SJSA1 (cell line): ENCODE data around the gene ANKRD12. TPM values are rescaled to one million over a fixed set of nuclear protein-coding genes. Genes with fewer than 3 reads are reported as not detected.

Source experiments
- DNase-seq, 2 experiments: peaks; one replicate each; pipeline ENCODE4 v3.0.0-alpha.2; 2015 to 2020; ENCODE audit warnings: low spot score in 2 of 2, low read depth in 1 of 2
- H3K27ac ChIP-seq: fragments of 250-450 bp; sonication (Bioruptor Pico); 2 replicates; pipeline ENCODE4 v1.5.1; 2020; ENCODE audit warnings: mild to moderate bottlenecking, moderate library complexity
- H3K27me3 ChIP-seq: fragments of 250-450 bp; sonication (Bioruptor Pico); replicated peaks from 2 replicates; pipeline ENCODE4 v1.5.1; 2020; ENCODE audit warnings: mild to moderate bottlenecking, moderate library complexity
- H3K36me3 ChIP-seq: fragments of 250-450 bp; sonication (Bioruptor Pico); 2 replicates; pipeline ENCODE4 v1.5.1; 2020; ENCODE audit warnings: mild to moderate bottlenecking
- H3K4me1 ChIP-seq: fragments of 250-450 bp; sonication (Bioruptor Pico); replicated peaks from 2 replicates; pipeline ENCODE4 v1.6.1; 2021; ENCODE audit warnings: mild to moderate bottlenecking
- H3K4me3 ChIP-seq: fragments of 250-450 bp; sonication (Bioruptor Pico); 2 replicates; pipeline ENCODE4 v1.5.1; 2020; ENCODE audit warnings: mild to moderate bottlenecking
- H3K9me3 ChIP-seq: fragments of 250-450 bp; sonication (Bioruptor Pico); replicated peaks from 2 replicates; pipeline ENCODE4 v1.5.1; 2020; ENCODE audit warnings: mild to moderate bottlenecking
- total RNA-seq: library from RNA; depleted of rRNA; stranded (reverse); fragments of >200 nt; shearing (Covaris generic); gene quantifications from 2 replicates; pipeline ENCODE4 v1.2.3, GENCODE V29; 2014

ANKRD12 gene
- total RNA-seq, 1 experiment from 2014 or later: 38.8 TPM

- H3K27ac ChIP-seq: peak overlapping the region; percentile 72
- peaks cover 32% of the 10 kb centered on the region for H3K4me1 ChIP-seq
- H3K27me3 ChIP-seq: no peaks in the 10 kb centered on the region
- peaks cover 51% of the 10 kb centered on the region for H3K36me3 ChIP-seq
- no peaks in the 10 kb centered on the region for H3K9me3 ChIP-seq
- no peak for DNase-seq
- H3K4me3 ChIP-seq: no peak overlapping the region
These were observed 18.4 kb upstream of the ANKRD12 start for GRCh38 chr18:9117980-9118841.

DNA sequence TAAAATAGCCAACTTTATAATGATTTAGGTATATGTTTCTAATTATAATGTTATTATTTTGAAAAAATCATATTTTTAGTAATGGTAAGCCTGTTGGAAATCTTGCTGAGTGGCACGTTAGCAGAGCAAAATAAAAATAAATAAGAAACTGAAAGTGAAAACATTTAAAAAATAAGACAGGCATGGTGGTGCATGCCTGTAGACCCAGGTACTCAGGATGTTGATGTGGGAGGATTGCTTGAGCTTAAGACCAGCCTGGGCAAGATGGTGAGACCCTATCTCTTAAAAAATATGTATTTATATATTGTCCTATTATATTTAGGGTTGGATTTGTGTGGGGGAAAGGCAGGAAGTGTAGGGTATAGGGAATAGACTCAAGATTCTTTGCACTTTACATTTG, 15.8 kb upstream of the ANKRD12 start:
- H3K4me1 ChIP-seq: peaks cover 26% of the 10 kb centered on the region
- peaks cover 68% of the 10 kb centered on the region for H3K36me3 ChIP-seq
- no peak overlapping the region for H3K27ac ChIP-seq
- H3K27me3 ChIP-seq: no peaks in the 10 kb centered on the region
- DNase-seq: no peak
- H3K4me3 ChIP-seq: no peak overlapping the region
- no peaks in the 10 kb centered on the region for H3K9me3 ChIP-seq

DNA sequence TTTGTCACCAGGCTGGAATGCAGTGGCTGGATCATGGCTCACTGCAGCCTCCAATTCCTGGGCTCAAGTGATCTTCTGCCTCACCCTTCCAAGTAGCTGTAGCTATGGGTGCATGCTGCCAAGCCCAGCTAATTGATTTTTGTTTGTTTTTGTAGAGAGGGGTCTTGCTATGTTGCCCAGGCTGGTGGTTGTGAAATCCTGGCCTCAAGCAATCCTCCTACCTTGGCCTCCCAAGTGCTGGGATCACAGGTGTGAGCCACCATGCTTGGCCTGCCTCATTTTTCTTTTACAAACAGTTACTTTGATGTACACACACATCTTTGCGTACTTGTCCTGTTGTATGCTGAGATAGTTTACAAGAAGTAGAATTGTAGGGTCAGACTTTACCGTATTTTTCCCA, 13.1 kb upstream of the ANKRD12 start:
- no peaks in the 10 kb centered on the region for H3K27me3 ChIP-seq
- DNase-seq: no peak
- H3K4me3 ChIP-seq: no peak overlapping the region
- peaks cover under 1% of the 10 kb centered on the region for H3K4me1 ChIP-seq
- no peak overlapping the region for H3K27ac ChIP-seq
- peaks cover 89% of the 10 kb centered on the region for H3K36me3 ChIP-seq
- no peaks in the 10 kb centered on the region for H3K9me3 ChIP-seq

- Histone ChIP-seq H3K36me3 (peaks cover 91% of the 10 kb centered on the region), H3K4me1 (no peaks in the 10 kb centered on the region; the same call in none of the 2 replicates), H3K9me3 (no peaks in the 10 kb centered on the region), H3K4me3 (no peak overlapping the region), H3K27ac (no peak overlapping the region), H3K27me3 (no peaks in the 10 kb centered on the region)
- no peak for DNase-seq
These were observed 11.8 kb upstream of the ANKRD12 start for GRCh38 chr18:9124824-9125223.

GRCh38 chr18:9126337-9126736, 10.2 kb upstream of the ANKRD12 start:
- no peaks in the 10 kb centered on the region for H3K9me3 ChIP-seq
- H3K27ac ChIP-seq: no peak overlapping the region
- no peaks in the 10 kb centered on the region for H3K27me3 ChIP-seq
- no peaks in the 10 kb centered on the region; the same call in 1 of the 2 replicates for H3K4me1 ChIP-seq
- H3K4me3 ChIP-seq: no peak overlapping the region
- no peak for DNase-seq
- peaks cover 91% of the 10 kb centered on the region for H3K36me3 ChIP-seq

GRCh38 chr18:9130195-9130594, 6.4 kb upstream of the ANKRD12 start:
- DNase-seq: no peak
- H3K4me1 ChIP-seq: no peaks in the 10 kb centered on the region
- H3K27me3 ChIP-seq: no peaks in the 10 kb centered on the region
- H3K36me3 ChIP-seq: peaks cover 90% of the 10 kb centered on the region
- H3K9me3 ChIP-seq: no peaks in the 10 kb centered on the region
- no peak overlapping the region for H3K27ac ChIP-seq
- no peak overlapping the region for H3K4me3 ChIP-seq

DNA sequence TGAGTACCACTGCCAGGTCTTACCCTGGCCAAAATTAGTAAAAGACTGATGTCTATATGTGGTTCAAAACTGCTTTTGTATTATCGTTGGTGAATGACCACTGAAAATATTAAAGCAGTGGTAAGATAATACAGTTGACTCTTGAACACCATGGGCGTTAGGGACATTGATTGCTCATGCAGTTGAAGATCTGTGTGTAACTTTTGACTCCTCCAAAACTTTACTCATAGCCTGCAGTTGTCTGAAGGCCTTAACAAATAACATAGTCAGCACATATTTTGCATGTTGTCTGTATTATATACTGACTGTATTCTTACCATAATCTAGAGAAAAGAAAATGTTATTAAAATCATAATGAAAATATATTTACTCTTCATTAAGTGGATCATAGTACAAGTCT, 5.8 kb upstream of the ANKRD12 start:
- peaks cover 5% of the 10 kb centered on the region for H3K4me1 ChIP-seq
- DNase-seq: no peak
- no peak overlapping the region for H3K27ac ChIP-seq
- H3K9me3 ChIP-seq: no peaks in the 10 kb centered on the region
- H3K27me3 ChIP-seq: no peaks in the 10 kb centered on the region
- no peak overlapping the region for H3K4me3 ChIP-seq
- peaks cover 93% of the 10 kb centered on the region for H3K36me3 ChIP-seq

DNA sequence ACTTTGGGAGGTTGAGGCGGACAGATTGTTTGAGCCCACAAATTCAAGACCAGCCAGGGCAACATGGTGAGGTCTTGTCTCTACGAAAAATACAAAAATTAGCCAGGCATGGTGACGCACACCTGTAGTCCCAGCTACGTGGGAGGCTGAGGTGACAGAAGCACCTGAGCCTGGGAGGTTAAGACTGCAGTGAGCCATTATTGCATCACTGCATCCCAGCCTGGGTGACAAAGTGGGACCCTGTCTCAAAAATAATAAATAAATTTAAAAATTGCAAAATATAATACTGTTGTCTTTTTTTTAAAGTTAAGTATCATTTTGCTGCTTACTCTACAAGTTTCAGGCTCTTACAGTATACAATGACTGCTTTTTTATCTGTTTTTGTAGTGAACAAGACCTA, 4.0 kb upstream of the ANKRD12 start:
- Histone ChIP-seq H3K36me3 (peaks cover 84% of the 10 kb centered on the region), H3K27ac (no peak overlapping the region), H3K9me3 (no peaks in the 10 kb centered on the region), H3K4me3 (no peak overlapping the region), H3K27me3 (no peaks in the 10 kb centered on the region), H3K4me1 (peaks cover 7% of the 10 kb centered on the region)
- no peak for DNase-seq

DNA sequence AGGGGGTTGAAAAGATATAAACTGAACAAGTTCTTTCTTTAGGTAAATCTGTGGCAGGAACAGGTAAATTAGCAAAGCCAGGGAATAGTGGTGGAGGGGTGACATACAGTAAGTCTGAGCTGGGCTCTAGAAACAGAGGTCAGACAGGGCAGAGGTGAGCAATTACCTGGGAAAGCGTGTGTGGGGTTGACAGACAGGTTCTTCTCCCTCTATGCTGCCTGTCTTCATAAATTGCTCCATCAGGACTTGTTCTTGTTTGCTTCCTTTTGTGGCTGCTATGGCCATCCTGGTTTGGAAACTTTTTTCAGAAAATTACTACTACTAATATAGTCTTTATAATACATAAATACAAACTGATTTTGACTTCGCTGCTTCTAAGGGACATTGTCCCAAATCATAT, 3.4 kb upstream of the ANKRD12 start:
- no peaks in the 10 kb centered on the region for H3K9me3 ChIP-seq
- DNase-seq: no peak
- H3K4me3 ChIP-seq: no peak overlapping the region
- H3K4me1 ChIP-seq: peaks cover 7% of the 10 kb centered on the region
- no peak overlapping the region for H3K27ac ChIP-seq
- peaks cover 80% of the 10 kb centered on the region for H3K36me3 ChIP-seq
- H3K27me3 ChIP-seq: no peaks in the 10 kb centered on the region

DNA sequence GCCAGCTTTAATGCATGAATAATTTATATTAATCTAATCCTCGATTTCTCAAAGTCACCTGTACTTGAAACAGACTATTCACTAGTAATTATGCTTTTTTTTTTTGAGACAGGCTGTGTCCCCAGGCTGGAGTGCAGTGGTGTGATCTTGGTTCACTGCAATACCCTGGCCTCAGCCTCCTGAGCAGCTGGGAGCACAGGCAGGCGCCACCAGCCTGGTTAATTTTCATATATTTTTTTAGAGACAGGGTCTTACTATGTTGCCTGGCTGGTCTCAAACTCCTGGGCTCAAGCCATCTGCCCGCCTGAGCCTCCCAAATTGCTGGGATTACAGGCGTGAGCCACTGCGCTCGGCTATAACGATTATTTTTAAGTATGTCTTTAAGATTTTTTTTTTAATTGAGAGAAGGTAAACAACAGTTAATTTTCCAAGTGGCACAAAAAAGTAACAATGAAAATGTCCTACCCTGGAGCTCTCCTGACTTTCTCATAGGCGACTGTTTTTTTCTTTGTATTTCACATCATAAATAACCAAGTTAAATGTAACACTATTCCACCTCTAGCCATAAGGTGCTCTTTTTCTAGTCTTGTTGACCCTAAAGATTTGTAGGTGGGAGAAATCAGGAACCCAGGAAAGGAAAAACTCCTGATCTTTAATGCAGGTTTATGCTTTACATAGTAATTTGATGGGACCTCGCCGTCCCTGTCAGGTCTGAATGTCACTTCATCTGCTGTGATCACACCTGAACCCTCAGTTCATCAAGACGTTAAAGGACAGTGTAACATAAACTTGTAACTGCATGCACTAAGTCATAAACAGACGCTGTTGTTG, 1.3 kb upstream of the ANKRD12 start:
- Histone ChIP-seq H3K27ac (peak overlapping the region; percentile 37; the same call in 1 of the 2 replicates), H3K36me3 (peaks cover 62% of the 10 kb centered on the region), H3K4me1 (peaks cover 22% of the 10 kb centered on the region), H3K27me3 (no peaks in the 10 kb centered on the region), H3K9me3 (no peaks in the 10 kb centered on the region), H3K4me3 (peak overlapping the region; percentile 84)
- DNase-seq: no peak

GRCh38 chr18:9135912-9136314, 668 bp upstream of the ANKRD12 start:
- Histone ChIP-seq H3K27me3 (no peaks in the 10 kb centered on the region), H3K9me3 (no peaks in the 10 kb centered on the region), H3K4me3 (peak overlapping the region; percentile 84), H3K4me1 (peaks cover 29% of the 10 kb centered on the region), H3K27ac (peak overlapping the region; percentile 37), H3K36me3 (peaks cover 56% of the 10 kb centered on the region)
- DNase-seq: no peak

DNA sequence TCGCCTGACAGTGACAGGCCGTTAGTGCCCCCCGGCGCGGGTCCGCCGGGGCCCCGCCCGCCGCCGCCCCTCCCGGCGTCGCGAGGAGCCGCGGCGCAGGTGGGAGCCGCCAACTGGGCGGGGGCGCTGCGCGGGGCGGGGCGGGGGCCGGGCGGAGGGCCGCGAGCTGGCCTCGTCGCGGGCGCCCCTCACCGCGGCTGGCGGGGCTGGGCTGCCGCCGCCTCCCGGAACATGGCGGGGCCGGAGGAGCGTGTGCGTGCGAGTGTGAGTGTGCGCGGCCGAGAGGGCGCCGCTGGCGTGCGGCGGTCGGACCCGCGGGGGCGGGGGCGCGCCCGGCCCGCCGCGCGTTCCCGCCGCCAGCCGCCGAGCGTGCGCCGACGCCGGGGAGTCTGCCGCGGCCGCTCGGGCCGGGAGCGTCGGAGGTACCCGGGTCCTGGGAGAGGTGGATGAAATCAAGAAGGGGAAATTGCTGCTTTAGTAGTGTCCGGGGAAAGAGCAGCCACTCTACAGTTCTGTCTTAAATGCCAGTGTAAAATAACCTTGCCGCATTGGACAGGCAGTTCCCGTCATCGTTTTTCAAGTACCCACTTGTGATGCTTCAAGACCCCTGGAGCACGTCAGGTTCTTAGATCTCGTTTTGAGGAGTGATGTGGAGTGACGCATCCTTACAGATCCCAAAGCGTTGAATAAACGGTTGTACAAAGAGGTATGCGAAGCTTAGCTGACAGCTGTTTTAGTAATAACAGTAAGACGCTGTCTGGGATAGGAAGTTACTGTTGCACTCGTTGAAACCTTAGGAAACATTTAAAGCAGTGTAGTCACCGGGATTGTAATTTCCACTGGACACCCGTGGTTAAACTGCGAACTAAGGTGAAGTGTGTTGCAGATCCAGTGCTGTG, 836 bp downstream of the ANKRD12 start:
- peak overlapping the region; percentile 84 for H3K4me3 ChIP-seq
- H3K4me1 ChIP-seq: peaks cover 41% of the 10 kb centered on the region
- H3K27ac ChIP-seq: peak overlapping the region; percentile 93
- DNase-seq: peak; percentile 68 to 83
- peaks cover 41% of the 10 kb centered on the region for H3K36me3 ChIP-seq
- H3K9me3 ChIP-seq: no peaks in the 10 kb centered on the region
- H3K27me3 ChIP-seq: no peaks in the 10 kb centered on the region

DNA sequence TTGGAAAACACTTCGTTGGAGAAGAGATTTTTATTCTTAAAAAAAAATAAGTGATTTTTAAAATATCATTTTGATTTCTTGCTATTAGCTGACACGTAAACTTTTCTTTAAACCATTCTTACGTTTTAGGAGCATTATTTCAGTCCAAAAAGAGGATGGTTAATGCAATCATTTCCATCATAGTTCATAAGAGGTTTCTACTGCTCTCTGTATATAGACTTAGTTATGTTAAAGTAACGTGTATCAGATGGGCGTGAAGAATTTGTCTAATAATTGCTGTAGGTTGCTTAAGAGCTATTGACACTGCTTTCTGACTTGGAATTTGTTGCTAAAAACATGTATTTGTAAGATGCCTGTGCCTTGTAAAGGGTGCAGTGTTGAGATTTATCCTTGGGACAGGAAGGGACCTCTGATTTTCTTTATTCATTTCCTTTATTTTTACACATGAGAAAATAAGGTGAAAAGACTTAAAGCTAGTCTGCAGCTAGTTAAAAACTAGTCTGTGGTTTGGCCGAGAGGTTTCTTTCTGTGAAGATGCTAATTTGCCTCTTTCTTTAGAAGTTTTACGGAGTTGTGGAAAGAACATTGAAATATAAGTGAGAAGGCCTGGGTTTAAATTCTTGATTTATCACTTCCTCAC, 2.9 kb downstream of the ANKRD12 start:
- Histone ChIP-seq H3K36me3 (peaks cover 24% of the 10 kb centered on the region), H3K4me3 (no peak overlapping the region), H3K4me1 (peaks cover 50% of the 10 kb centered on the region), H3K27ac (0 out of 2 replicates have a peak overlapping the region, but pooled peaks have one; percentile 10), H3K9me3 (no peaks in the 10 kb centered on the region), H3K27me3 (no peaks in the 10 kb centered on the region)
- peak in 1 of 2 experiments; percentile 9 for DNase-seq
